PC-3 (cell line): ENCODE measurements around the gene GTF2H2C. TPM values are rescaled to one million over a fixed set of nuclear protein-coding genes. Genes with fewer than 3 reads are reported as not detected.
A peak's percentile ranks its signal among the peaks of the same experiment; 100 is the strongest.

Experiments used
- ATAC-seq: fragments of 200-7000 bp; cut with Tn5 transposase; 2 replicates; pipeline ENCODE4 v1.9.1; 2020; ENCODE audit warnings: mild to moderate bottlenecking, moderate library complexity
- BruUV-seq: library from RNA; stranded (reverse); fragments of 400-500 nt; replicated peaks from 2 replicates; lab custom pipeline; 2021; lab: Mats Ljungman, UMichigan
- CTCF ChIA-PET: fragments of 300-600 bp; sonication (Branson Sonifier 250); formaldehyde crosslinking; loops from one replicate; lab custom pipeline; 2022; ENCODE audit warnings: antibody characterized with exemption; lab: Charles Lee
- POLR2A ChIA-PET: fragments of 300-600 bp; sonication (Branson Sonifier 250); formaldehyde crosslinking; loops from one replicate; lab custom pipeline; 2022; ENCODE audit warnings: antibody characterized with exemption; ENCODE audit not compliant: unreplicated experiment; lab: Charles Lee
- DNase-seq: peaks from one replicate; pipeline ENCODE4 v3.0.0-alpha.2; 2015
- H2AFZ ChIP-seq: fragments of 300-600 bp; sonication (generic); 2 replicates; pipeline ENCODE4 v1.6.0; 2016; ENCODE audit warnings: antibody characterized with exemption, low read length
- H3F3A ChIP-seq: fragments of 300-600 bp; sonication (generic); one replicate; pipeline ENCODE4 v1.6.0; 2017; ENCODE audit warnings: antibody characterized with exemption, low read length, control low read depth, mild to moderate bottlenecking; ENCODE audit not compliant: unreplicated experiment
- H3K27ac ChIP-seq: fragments of 300-600 bp; sonication (generic); 2 replicates; pipeline ENCODE4 v1.5.1; 2016; ENCODE audit warnings: mild to moderate bottlenecking, low read length
- H3K27me3 ChIP-seq: fragments of 300-600 bp; sonication (generic); 2 replicates; pipeline ENCODE4 v1.6.1; 2016; ENCODE audit warnings: low read length, mixed read lengths
- H3K36me3 ChIP-seq: fragments of 300-600 bp; sonication (generic); 2 replicates; pipeline ENCODE4 v1.6.1; 2016; ENCODE audit warnings: low read depth, mixed run types, low read length, mixed read lengths
- H3K4me1 ChIP-seq: fragments of 300-600 bp; sonication (generic); 2 replicates; pipeline ENCODE4 v1.5.1; 2016; ENCODE audit warnings: low read length; ENCODE audit not compliant: insufficient read depth
- H3K4me2 ChIP-seq: fragments of 300-600 bp; sonication (generic); 2 replicates; pipeline ENCODE4 v1.6.0; 2016; ENCODE audit warnings: low read length
- H3K4me3 ChIP-seq: fragments of 300-600 bp; sonication (generic); 2 replicates; pipeline ENCODE4 v1.5.1; 2016; ENCODE audit warnings: mild to moderate bottlenecking, low read length, mixed read lengths
- H3K79me2 ChIP-seq: fragments of 300-600 bp; sonication (generic); 2 replicates; pipeline ENCODE4 v1.6.1; 2017; ENCODE audit warnings: low read length, mixed read lengths
- H3K9ac ChIP-seq: fragments of 300-600 bp; sonication (generic); 2 replicates; pipeline ENCODE4 v1.6.0; 2016; ENCODE audit warnings: mild to moderate bottlenecking, low read length
- H3K9me2 ChIP-seq: fragments of 300-600 bp; sonication (generic); replicated peaks from 2 replicates; pipeline ENCODE4 v1.6.1; 2016; ENCODE audit warnings: mixed run types, low read length, mixed read lengths
- H3K9me3 ChIP-seq: fragments of 300-600 bp; sonication (generic); 2 replicates; pipeline ENCODE4 v1.6.1; 2016; ENCODE audit warnings: low read length, mixed read lengths
- H4K20me1 ChIP-seq: fragments of 300-600 bp; sonication (generic); 2 replicates; pipeline ENCODE4 v1.6.1; 2016; ENCODE audit warnings: low read length, mixed read lengths
- CTCF ChIP-seq: fragments of 300-600 bp; sonication (generic); conservative IDR thresholded peaks from 2 replicates; pipeline ENCODE4 v1.5.1; 2017; ENCODE audit warnings: antibody characterized with exemption, low read depth, mild to moderate bottlenecking, low read length
- EZH2 ChIP-seq: fragments of 300-600 bp; sonication (generic); IDR thresholded peaks from one replicate; pipeline ENCODE4 v1.6.1; 2017; ENCODE audit warnings: antibody characterized with exemption, mild to moderate bottlenecking, low read length; ENCODE audit not compliant: unreplicated experiment
- EZH2phosphoT487 ChIP-seq: fragments of 300-600 bp; sonication (generic); IDR thresholded peaks from 2 replicates; pipeline ENCODE4 v1.6.1; 2018; ENCODE audit warnings: mild to moderate bottlenecking, antibody characterized with exemption, low read length, borderline replicate concordance
- intact Hi-C: fragments of 100-400 bp; cut with micrococcal nuclease; formaldehyde crosslinking; loops from 2 replicates; pipeline ENCODE4 v1.9.0; 2023
- total RNA-seq: library from RNA; depleted of rRNA; stranded (reverse); fragments of >200 nt; gene quantifications from 2 replicates; pipeline ENCODE4 v1.2.3, GENCODE V29; 2014

The GTF2H2C gene
- total RNA-seq, 1 experiment from 2014 or later: 14.0 TPM

GRCh38 chr5:69528035-69528434, 32.0 kb upstream of the GTF2H2C start:
- no peaks in the 10 kb centered on the region for H3K27me3 ChIP-seq
- peak overlapping the region; percentile 15; the same call in 1 of the 2 replicates for H3K9ac ChIP-seq
- DNase-seq: peak; percentile 85
- ChIA-PET CTCF (no interaction called here), POLR2A (no interaction called here)
- H2AFZ ChIP-seq: no peak overlapping the region
- H3K4me2 ChIP-seq: peak overlapping the region; percentile 74
- H3K4me1 ChIP-seq: peaks cover 41% of the 10 kb centered on the region
- intact Hi-C loops: no loop called here
- H3K9me3 ChIP-seq: no peaks in the 10 kb centered on the region
- peak overlapping the region; percentile 36; the same call in 1 of the 2 replicates for H3K4me3 ChIP-seq
- TF ChIP-seq EZH2phosphoT487: no peak
- TF ChIP-seq EZH2: no peak
- TF ChIP-seq CTCF: no peak
- H3K27ac ChIP-seq: peak overlapping the region; percentile 84
- no peaks in the 10 kb centered on the region for H3K9me2 ChIP-seq
- ATAC-seq: peak; percentile 47; the same call in 1 of the 2 replicates
- H3K36me3 ChIP-seq: peaks cover 7% of the 10 kb centered on the region
- H4K20me1 ChIP-seq: no peaks in the 10 kb centered on the region
- H3K79me2 ChIP-seq: peaks cover 56% of the 10 kb centered on the region
- BruUV-seq: TSS peak; percentile 22
- H3F3A ChIP-seq: no peaks in the 10 kb centered on the region

GRCh38 chr5:69528609-69529008, 31.4 kb upstream of the GTF2H2C start:
- no peaks in the 10 kb centered on the region for H4K20me1 ChIP-seq

GRCh38 chr5:69530561-69531405, 29.2 kb upstream of the GTF2H2C start:
- DNase-seq (no peak), ATAC-seq (no peak)
- ChIA-PET POLR2A (interaction anchor here (0.5 kb wide), 1 partner anchor 92 kb away, joined by 12 read pairs; no protein-coding TSS in a partner anchor), CTCF (no interaction called here)
- Histone ChIP-seq H3K4me3 (no peak overlapping the region), H2AFZ (no peak overlapping the region), H3F3A (no peaks in the 10 kb centered on the region), H3K4me2 (no peak overlapping the region), H3K27ac (no peak overlapping the region), H4K20me1 (no peaks in the 10 kb centered on the region), H3K9ac (no peak overlapping the region), H3K9me2 (no peaks in the 10 kb centered on the region), H3K27me3 (no peaks in the 10 kb centered on the region), H3K4me1 (peaks cover 31% of the 10 kb centered on the region), H3K9me3 (no peaks in the 10 kb centered on the region), H3K79me2 (peaks cover 44% of the 10 kb centered on the region), H3K36me3 (peaks cover 7% of the 10 kb centered on the region)
- TF ChIP-seq EZH2 (no peak), EZH2phosphoT487 (no peak), CTCF (no peak)
- BruUV-seq: no TSS peak
- intact Hi-C loops: no loop called here

More at GRCh38 chr5:69528609-69529008, 31.4 kb upstream of the GTF2H2C start:
- Histone ChIP-seq H3K4me1 (peaks cover 41% of the 10 kb centered on the region), H3K79me2 (peaks cover 52% of the 10 kb centered on the region), H3K9me3 (no peaks in the 10 kb centered on the region), H3K9me2 (no peaks in the 10 kb centered on the region), H3K4me3 (peak overlapping the region; percentile 16; the same call in 1 of the 2 replicates), H3K36me3 (peaks cover 7% of the 10 kb centered on the region), H3K27me3 (no peaks in the 10 kb centered on the region), H3K9ac (peak overlapping the region; percentile 6; the same call in 1 of the 2 replicates), H2AFZ (no peak overlapping the region), H3F3A (no peaks in the 10 kb centered on the region), H3K27ac (peak overlapping the region; percentile 84), H3K4me2 (peak overlapping the region; percentile 74)
- CTCF ChIA-PET: no interaction called here
- DNase-seq: no peak
- intact Hi-C loops: no loop called here
- POLR2A ChIA-PET: no interaction called here
- no TSS peak for BruUV-seq
- no peak for TF ChIP-seq EZH2
- ATAC-seq: no peak
